Ascending aorta (tissue), 2 donors: ENCODE data around the gene SPINT2. TPM values are rescaled to one million over a fixed set of nuclear protein-coding genes. Genes with fewer than 3 reads are reported as not detected.

Experiments used
- DNase-seq, 2 donors: peaks; one replicate each; pipeline ENCODE4 v3.0.0-alpha.2; 2019; ENCODE audit warnings: low spot score in 2 of 2
- H3K27ac ChIP-seq, 2 donors: fragments of 200-600 bp; sonication (generic); one replicate each; pipeline ENCODE4 v1.5.1; 2016 to 2017; ENCODE audit warnings: mild to moderate bottlenecking in 1 of 2
- H3K27me3 ChIP-seq: fragments of 200-600 bp; sonication (generic); one replicate; pipeline ENCODE4 v1.5.1; 2017
- H3K36me3 ChIP-seq, 2 donors: fragments of 200-600 bp; sonication (generic); one replicate each; pipeline ENCODE4 v1.5.1; 2016
- H3K4me1 ChIP-seq, 2 donors: fragments of 200-600 bp; sonication (generic); one replicate each; pipeline ENCODE4 v1.5.1; 2016 to 2017; ENCODE audit warnings: mild to moderate bottlenecking in 1 of 2
- H3K4me3 ChIP-seq, 2 donors: fragments of 200-600 bp; sonication (generic); one replicate each; pipeline ENCODE4 v1.5.1; 2016 to 2017; ENCODE audit warnings: mild to moderate bottlenecking in 1 of 2
- H3K9me3 ChIP-seq, 2 donors: fragments of 200-600 bp; sonication (generic); one replicate each; pipeline ENCODE4 v1.5.1; 2016
- intact Hi-C: fragments of 100-400 bp; cut with DNase I; formaldehyde crosslinking; loops from one replicate; pipeline ENCODE4 v1.15.1; 2023
- total RNA-seq: library from RNA; depleted of rRNA; stranded (reverse); fragments of >200 nt; gene quantifications from one replicate; pipeline ENCODE4 v1.1.0, GENCODE V29; 2016
- TF ChIP-seq, protein P1 (sequence below), 3 experiments: fragments of 200-600 bp in 2 of 3; fragments of 450-650 bp in 1 of 3; sonication (generic) in 2 of 3; IDR thresholded peaks; one replicate each; pipeline ENCODE4 v1.5.1; 2016 to 2019; ENCODE audit warnings: antibody characterized with exemption in 3 of 3, mild to moderate bottlenecking in 1 of 3, moderate library complexity in 1 of 3

Gene SPINT2
- total RNA-seq, 1 donor from 2014 or later: 193 TPM

DNA sequence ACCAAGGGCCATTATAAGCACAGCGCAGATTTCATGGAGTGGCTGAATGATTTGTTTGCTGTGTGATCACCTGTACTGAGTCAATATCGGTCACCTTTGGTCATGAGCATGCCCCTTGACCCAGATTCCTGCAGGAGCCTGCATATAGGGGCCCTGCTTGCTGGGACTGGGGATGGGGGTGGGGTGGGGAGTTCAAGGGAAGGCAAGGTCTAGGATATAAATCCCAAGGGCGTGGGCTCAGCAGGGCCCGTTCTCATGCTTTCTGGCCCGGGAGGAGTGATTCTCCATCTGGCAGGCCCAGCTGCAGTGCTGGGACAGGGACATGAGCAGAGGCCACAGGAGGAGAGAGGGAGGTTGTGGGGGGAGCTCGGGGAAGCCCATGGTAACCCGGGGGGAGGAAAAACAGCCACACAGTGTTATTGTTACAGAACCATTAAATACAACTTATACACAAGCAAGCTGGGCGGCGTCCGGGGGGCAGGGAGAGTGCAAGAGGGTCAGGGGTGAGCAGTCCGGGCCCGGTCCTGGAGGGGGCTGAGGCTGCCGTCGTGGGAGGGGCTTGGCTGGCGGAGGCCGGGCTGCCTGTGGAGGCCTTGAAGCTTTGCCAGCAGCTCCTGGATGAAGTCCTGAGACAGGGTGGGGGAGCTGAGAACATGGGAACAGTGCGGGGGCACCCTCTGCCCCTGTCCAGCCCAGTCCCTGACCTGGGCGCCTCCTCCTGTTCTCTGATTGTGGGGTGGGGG, 13.4 kb upstream of the SPINT2 start:
- Histone ChIP-seq H3K36me3 (peaks cover 4 to 25% of the 10 kb centered on the region in 2 donors), H3K4me1 (peaks cover 29 to 63% of the 10 kb centered on the region in 2 donors), H3K4me3 (peak overlapping the region; percentile 89 to 90), H3K27ac (peak overlapping the region; percentile 90 to 99), H3K9me3 (no peaks in the 10 kb centered on the region), H3K27me3 (no peaks in the 10 kb centered on the region)
- TF ChIP-seq, protein P1, sequence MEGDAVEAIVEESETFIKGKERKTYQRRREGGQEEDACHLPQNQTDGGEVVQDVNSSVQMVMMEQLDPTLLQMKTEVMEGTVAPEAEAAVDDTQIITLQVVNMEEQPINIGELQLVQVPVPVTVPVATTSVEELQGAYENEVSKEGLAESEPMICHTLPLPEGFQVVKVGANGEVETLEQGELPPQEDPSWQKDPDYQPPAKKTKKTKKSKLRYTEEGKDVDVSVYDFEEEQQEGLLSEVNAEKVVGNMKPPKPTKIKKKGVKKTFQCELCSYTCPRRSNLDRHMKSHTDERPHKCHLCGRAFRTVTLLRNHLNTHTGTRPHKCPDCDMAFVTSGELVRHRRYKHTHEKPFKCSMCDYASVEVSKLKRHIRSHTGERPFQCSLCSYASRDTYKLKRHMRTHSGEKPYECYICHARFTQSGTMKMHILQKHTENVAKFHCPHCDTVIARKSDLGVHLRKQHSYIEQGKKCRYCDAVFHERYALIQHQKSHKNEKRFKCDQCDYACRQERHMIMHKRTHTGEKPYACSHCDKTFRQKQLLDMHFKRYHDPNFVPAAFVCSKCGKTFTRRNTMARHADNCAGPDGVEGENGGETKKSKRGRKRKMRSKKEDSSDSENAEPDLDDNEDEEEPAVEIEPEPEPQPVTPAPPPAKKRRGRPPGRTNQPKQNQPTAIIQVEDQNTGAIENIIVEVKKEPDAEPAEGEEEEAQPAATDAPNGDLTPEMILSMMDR (IDR thresholded peaks at IDR 0.05): no peak
- peak; percentile 43 to 91 for DNase-seq
- intact Hi-C loops: loop anchor here (5.0 kb wide), 2 partner anchors 401 to 1161 kb away; partner anchors contain the start of gene PLEKHG2

DNA sequence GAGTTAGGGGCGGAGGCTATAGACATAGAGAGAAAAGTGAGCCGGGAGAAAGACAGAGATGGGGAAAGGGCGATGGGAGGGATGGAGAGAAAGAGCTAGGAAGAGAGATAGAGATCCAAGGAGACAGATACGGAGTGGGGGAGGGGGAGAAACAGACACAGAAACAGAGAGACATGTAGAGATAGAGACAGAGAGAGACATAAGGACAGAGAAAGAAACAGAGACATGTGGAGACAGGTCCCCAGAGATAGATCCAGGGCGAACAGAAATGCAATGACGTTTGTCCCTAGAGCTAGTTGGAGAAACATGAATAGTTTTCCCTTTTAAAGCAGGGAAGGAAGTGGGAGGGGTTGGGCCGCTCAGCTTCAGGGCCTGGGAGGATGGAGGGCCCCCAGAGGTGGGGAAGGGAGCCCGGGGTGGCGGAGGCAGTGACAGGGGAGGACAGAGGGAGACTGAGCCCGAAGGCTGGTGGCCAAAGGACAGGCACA, 12.8 kb upstream of the SPINT2 start:
- H3K27me3 ChIP-seq: no peaks in the 10 kb centered on the region
- peak; percentile 32 to 92 for DNase-seq
- intact Hi-C loops: loop anchor here (5.0 kb wide), 2 partner anchors 401 to 1161 kb away; partner anchors contain the start of gene PLEKHG2
- H3K4me3 ChIP-seq: peak overlapping the region; percentile 89 to 90
- H3K36me3 ChIP-seq: peaks cover 4 to 25% of the 10 kb centered on the region in 2 donors
- TF ChIP-seq, protein P1 (IDR thresholded peaks at IDR 0.05): no peak
- no peaks in the 10 kb centered on the region for H3K9me3 ChIP-seq
- H3K4me1 ChIP-seq: peaks cover 27 to 57% of the 10 kb centered on the region in 2 donors
- peak overlapping the region; percentile 90 to 99 for H3K27ac ChIP-seq

DNA sequence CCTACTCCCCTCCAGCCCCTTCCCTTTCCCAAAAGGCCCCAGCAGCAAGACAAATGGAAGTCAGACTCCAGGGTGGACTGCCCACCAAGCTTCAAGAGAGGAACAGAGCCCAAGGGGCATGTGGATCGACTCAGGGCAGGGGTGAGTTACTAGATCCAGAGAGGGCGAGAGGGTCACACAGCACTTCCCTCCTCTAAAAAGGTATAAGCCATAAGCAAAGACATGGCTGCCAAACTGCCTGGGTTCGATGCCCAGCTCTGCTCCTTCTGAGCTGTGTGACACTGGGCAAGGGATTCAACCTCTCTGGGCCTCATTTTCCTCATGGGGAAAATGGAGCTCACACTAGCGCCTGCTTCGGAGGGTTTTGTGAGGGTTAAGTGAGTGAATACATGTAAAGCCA, 12.0 kb upstream of the SPINT2 start:
- H3K36me3 ChIP-seq: peaks cover 4 to 25% of the 10 kb centered on the region in 2 donors
- DNase-seq: no peak
- H3K4me1 ChIP-seq: peaks cover 22 to 51% of the 10 kb centered on the region in 2 donors
- H3K27me3 ChIP-seq: no peaks in the 10 kb centered on the region
- peak overlapping the region; percentile 90 to 99 for H3K27ac ChIP-seq
- no peaks in the 10 kb centered on the region for H3K9me3 ChIP-seq
- H3K4me3 ChIP-seq: peak overlapping the region; percentile 89 to 90
- intact Hi-C loops: loop anchor here (5.0 kb wide), 2 partner anchors 400 to 1160 kb away; partner anchors contain the start of gene PLEKHG2
- TF ChIP-seq, protein P1 (IDR thresholded peaks at IDR 0.05): no peak

DNA sequence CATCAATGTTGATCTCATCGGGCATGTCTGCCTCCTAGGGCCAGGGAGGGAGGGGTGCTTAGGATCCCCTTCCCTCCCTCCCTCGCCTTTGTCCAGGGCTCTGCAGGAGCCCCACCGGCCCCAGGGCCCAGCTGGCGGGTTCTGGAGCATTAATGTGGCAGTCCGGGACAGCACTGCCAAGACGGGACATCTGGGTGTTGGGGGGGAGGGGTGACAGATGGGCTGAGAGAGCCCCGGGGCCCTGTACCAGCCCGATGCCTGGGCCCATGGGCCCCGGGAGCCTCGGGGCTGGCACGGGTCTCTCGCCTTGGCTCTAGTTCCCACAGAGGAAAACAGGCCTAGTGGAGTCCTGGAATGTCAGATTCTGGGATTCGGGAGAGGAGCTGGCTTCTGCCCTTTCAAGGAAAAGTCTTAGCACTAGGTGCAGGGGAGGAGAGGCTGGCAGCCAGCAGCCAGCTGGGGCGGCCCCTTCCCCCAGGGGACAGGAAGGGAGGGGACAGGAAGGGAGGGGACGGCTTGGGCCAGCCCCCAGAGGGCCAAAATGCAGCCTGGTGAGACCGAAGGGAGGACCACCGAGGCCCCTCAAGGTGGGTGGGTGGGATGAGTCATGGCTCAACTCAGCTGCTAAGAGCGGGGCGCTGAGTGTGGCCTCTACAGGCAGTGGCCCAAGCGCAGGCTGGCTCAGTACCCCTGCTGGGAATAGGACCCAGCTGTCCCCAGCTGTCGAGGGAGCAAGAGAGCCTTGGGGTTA, 11.3 kb upstream of the SPINT2 start:
- Histone ChIP-seq H3K27ac (peak overlapping the region; percentile 90 to 99), H3K4me1 (peaks cover 19 to 44% of the 10 kb centered on the region in 2 donors)
- TF ChIP-seq, protein P1 (IDR thresholded peaks at IDR 0.05): no peak

GRCh38 chr19:38253788-38254187, 10.6 kb upstream of the SPINT2 start:
- Histone ChIP-seq H3K4me1 (peaks cover 16 to 37% of the 10 kb centered on the region in 2 donors), H3K36me3 (peaks cover 4 to 21% of the 10 kb centered on the region in 2 donors), H3K27me3 (no peaks in the 10 kb centered on the region), H3K9me3 (no peaks in the 10 kb centered on the region), H3K4me3 (peak overlapping the region; percentile 89 to 90), H3K27ac (peak overlapping the region; percentile 90 to 99)
- intact Hi-C loops: loop anchor here (1.0 to 5.0 kb wide), 3 partner anchors 8 to 1159 kb away; partner anchors contain the start of gene PLEKHG2
- no peak for DNase-seq
- TF ChIP-seq, protein P1 (IDR thresholded peaks at IDR 0.05): no peak

More for the DNA sequence above, 11.3 kb upstream of the SPINT2 start:
- peak; percentile 18 to 90 for DNase-seq
- no peaks in the 10 kb centered on the region for H3K27me3 ChIP-seq
- peak overlapping the region; percentile 89 to 90 for H3K4me3 ChIP-seq
- H3K36me3 ChIP-seq: peaks cover 4 to 25% of the 10 kb centered on the region in 2 donors
- no peaks in the 10 kb centered on the region for H3K9me3 ChIP-seq
- intact Hi-C loops: loop anchor here (1.0 to 5.0 kb wide), 3 partner anchors 8 to 1159 kb away; partner anchors contain the start of gene PLEKHG2
